ENCODE results near the gene GON7.
"Not testable (repeated sequence)": the region's sequence is repeated elsewhere in the genome, so short reads cannot be mapped to it uniquely, and the experiment has no call there.

GON7 gene

DNA sequence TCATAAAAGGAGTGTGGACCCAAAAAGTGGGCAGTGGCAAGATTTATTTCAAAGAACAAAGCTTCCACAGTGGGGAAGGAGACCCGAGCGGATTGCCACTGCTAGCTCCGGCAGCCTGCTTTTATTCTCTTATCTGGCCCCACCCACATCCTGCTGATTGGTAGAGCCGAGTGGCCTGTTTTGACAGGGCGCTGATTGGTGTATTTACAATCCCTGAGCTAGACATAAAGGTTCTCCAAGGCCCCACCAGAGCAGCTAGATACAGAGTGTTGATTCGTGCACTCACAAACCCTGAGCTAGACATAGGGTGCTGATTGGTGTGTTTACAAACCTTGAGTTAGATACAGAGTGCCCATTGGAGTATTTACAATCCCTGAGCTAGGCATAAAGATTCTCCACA, 37.2 kb downstream of the GON7 start:
- not testable (repeated sequence) for H3K4me1 ChIP-seq (ENCODE audit: control insufficient read depth, insufficient read depth, low read length); H3K36me3 ChIP-seq (ENCODE audit: insufficient read depth, low read length); H3K4me2 ChIP-seq (ENCODE audit: low read length); H3K27me3 ChIP-seq (ENCODE audit: control insufficient read depth, insufficient read depth, low read length); H3K9ac ChIP-seq (ENCODE audit: low read depth, low read length); H3K9me3 ChIP-seq (replicated peaks; ENCODE audit: low read length); H3K4me3 ChIP-seq (ENCODE audit: low read length)

DNA sequence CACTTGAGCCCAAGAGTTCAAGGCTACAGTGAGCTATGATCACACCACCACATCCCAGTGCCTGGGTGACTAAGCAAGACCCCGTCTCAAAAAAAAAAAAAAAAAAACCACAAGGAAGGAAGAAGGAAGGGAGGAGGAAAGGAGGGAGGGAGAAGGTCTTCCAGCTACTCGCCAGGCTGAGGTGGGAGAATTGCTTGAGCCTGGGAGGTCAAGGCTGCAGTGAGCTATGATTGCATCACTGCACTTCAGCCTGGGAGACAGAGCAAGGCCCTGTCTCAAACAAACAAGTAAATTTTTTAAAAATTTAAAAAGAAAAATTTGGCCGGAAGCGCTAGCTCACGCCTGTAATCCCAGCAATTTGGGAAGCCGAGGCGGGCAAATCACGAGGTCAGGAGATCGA, 38.3 kb downstream of the GON7 start:
- H3K4me3 ChIP-seq (ENCODE audit: low read length); H3K4me1 ChIP-seq (ENCODE audit: control insufficient read depth, insufficient read depth, low read length); H3K36me3 ChIP-seq (ENCODE audit: insufficient read depth, low read length); H3K4me2 ChIP-seq (ENCODE audit: low read length); H3K9ac ChIP-seq (ENCODE audit: low read depth, low read length); H3K27me3 ChIP-seq (ENCODE audit: control insufficient read depth, insufficient read depth, low read length); H3K9me3 ChIP-seq (replicated peaks; ENCODE audit: low read length): not testable (repeated sequence)

DNA sequence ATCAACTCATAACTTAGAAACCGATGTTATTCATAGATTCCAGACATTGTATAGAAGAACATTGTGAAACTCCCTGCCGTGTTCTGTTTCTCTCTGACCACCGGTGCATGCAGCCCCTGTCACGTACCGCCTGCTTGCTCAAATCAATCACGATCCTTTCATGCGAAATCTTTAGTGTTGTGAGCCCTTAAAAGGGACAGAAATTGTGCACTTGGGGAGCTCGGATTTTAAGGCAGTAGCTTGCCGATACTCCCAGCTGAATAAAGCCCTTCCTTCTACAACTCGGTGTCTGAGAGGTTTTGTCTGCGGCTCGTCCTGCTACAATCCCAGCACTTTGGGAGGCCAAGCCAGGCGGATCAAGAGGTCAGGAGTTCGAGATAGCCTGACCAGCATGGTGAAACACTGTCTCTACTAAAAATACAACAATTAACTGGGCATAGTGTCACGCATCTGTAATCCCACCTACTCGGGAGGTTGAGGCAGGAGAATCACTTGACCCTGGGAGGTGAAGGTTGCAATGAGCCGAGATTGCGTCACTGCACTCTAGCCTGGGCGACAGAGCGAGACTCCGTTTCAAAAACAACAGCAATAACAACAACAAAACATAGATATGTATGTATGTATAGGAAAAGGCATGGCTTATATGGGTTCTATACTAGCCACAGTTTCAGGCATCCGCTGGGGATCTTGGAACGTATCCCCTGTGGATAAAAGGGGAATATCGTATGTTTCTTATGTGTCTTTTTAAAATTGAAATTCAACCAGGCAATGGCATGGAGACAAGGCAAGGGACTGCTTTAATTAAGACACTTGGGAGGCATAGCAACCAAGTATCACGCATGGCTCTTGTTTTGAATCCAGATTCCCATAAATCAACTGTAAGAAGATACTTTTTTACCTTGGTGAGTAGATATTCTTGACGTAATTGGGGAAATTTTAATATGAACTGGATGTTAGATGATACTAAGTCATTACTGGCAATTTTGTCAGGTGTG, 41.3 kb downstream of the GON7 start:
- H3K4me1 ChIP-seq (ENCODE audit: control insufficient read depth, insufficient read depth, low read length); H3K27me3 ChIP-seq (ENCODE audit: control insufficient read depth, insufficient read depth, low read length); H3K4me3 ChIP-seq (ENCODE audit: low read length); H3K36me3 ChIP-seq (ENCODE audit: insufficient read depth, low read length); H3K4me2 ChIP-seq (ENCODE audit: low read length); H3K9me3 ChIP-seq (replicated peaks; ENCODE audit: low read length); H3K9ac ChIP-seq (ENCODE audit: low read depth, low read length): not testable (repeated sequence)

DNA sequence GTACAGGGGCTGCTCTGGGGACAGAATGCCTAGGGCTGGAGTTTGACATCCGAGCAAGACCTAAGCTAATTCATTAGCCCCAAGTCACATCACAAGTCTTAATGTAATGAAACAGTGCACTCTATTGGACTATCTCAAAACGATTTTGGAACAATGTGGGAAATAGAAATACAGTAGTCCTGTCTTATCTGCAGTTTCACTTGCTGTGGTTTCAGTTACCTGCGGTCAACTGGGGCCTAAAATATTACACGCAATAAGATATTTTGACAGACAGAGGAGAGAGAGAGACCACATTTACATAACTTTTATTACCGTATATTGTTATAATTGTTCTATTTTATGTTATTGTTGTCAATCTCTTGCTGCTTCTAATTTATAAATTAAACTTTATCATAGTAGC, 43.3 kb downstream of the GON7 start:
- Histone ChIP-seq H3K36me3 (ENCODE audit: insufficient read depth, low read length) (no peaks in the 10 kb centered on the region), H3K27me3 (ENCODE audit: control insufficient read depth, insufficient read depth, low read length) (peaks cover 5% of the 10 kb centered on the region), H3K9ac (ENCODE audit: low read depth, low read length) (no peak overlapping the region), H3K4me3 (ENCODE audit: low read length) (no peak overlapping the region), H3K9me3 (replicated peaks; ENCODE audit: low read length) (no peaks in the 10 kb centered on the region), H3K4me1 (ENCODE audit: control insufficient read depth, insufficient read depth, low read length) (no peaks in the 10 kb centered on the region), H3K4me2 (ENCODE audit: low read length) (no peak overlapping the region)

DNA sequence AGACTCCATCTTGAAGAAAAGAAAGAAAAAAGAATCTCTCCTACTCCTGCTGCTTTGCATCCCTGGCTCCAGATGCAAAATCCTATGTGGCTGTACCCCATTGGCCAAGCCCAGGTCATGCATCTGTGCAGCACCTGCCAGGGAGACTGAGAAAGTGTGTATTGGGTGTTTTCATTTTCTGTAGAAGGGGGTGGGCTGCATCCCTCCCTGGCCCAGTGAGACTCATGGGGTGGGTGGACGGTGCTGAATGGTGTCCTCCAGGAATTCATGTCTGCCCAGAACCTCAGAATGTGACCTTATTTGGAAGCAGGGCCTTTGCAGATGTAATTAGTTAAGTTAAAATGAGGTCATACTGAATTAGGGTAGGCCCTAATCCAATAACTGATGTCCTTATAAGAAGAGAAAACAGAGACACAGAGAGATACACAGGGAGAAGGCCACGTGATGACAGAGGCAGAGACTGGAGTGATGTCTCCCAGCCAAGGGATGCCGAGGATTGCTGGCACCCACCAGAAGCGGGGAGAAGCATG, 45.4 kb downstream of the GON7 start:
- peaks cover 9% of the 10 kb centered on the region for H3K27me3 ChIP-seq (ENCODE audit: control insufficient read depth, insufficient read depth, low read length)
- H3K4me3 ChIP-seq (ENCODE audit: low read length) = no peak overlapping the region
- H3K4me1 ChIP-seq (ENCODE audit: control insufficient read depth, insufficient read depth, low read length) = no peaks in the 10 kb centered on the region
- no peak overlapping the region for H3K9ac ChIP-seq (ENCODE audit: low read depth, low read length)
- H3K36me3 ChIP-seq (ENCODE audit: insufficient read depth, low read length) = no peaks in the 10 kb centered on the region
- no peaks in the 10 kb centered on the region for H3K9me3 ChIP-seq (replicated peaks; ENCODE audit: low read length)
- H3K4me2 ChIP-seq (ENCODE audit: low read length) = no peak overlapping the region

DNA sequence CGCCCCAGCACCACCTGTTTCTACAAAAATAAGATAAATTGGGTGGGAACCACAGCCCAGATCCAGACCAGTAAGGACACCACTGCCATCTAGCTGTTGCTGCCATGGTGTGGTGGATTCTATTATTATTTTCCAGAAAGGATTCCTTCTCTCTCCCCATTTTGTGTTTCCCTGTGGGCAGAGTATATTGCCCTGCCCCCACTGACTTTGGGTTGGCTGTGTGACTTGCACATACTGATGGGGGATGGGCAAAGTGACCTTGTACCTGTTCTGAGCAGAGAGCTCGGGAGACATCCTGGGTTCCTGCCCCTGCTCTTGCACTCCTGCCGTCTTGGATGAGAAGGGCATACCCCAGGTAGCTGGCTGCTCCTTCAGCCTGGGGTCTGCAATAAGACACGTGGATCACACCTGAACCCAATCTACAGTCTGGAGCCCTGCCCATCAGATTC, 46.5 kb downstream of the GON7 start:
- Histone ChIP-seq H3K4me1 (ENCODE audit: control insufficient read depth, insufficient read depth, low read length) (no peaks in the 10 kb centered on the region), H3K9me3 (replicated peaks; ENCODE audit: low read length) (no peaks in the 10 kb centered on the region), H3K36me3 (ENCODE audit: insufficient read depth, low read length) (no peaks in the 10 kb centered on the region), H3K27me3 (ENCODE audit: control insufficient read depth, insufficient read depth, low read length) (peaks cover 9% of the 10 kb centered on the region), H3K9ac (ENCODE audit: low read depth, low read length) (no peak overlapping the region), H3K4me2 (ENCODE audit: low read length) (no peak overlapping the region), H3K4me3 (ENCODE audit: low read length) (no peak overlapping the region)

DNA sequence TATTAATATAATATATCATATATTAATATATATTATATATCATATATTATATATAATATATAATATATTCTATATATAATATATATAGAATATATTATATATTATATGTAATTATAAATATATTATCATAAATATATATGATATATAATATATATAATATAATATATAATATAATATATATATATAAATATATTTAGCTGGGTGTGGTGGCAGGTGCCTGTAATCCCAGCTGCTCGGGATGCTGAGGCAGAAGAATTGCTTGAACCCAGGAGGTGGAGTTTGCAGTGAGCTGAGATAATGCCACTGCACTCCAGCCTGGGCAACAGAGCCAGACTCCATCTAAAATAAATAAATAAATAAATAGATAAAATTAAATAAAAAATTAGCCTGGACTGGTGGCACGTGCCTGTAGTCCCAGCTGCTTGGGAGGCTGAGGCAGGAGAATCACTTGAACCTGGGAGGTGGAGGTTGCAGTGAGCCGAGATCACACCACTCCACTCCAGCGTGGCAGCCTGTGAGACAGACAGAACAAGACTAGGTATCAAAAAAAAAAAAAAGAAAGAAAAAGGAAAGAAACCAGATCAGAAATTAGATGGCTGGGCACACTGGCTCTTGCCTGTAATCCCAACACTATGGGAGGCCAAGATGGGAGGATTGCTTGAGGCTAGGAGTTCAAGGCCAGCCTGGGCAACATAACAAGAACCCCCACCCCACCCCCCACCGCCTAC, 47.1 kb downstream of the GON7 start:
- H3K4me2 ChIP-seq (ENCODE audit: low read length); H3K9ac ChIP-seq (ENCODE audit: low read depth, low read length); H3K4me3 ChIP-seq (ENCODE audit: low read length); H3K27me3 ChIP-seq (ENCODE audit: control insufficient read depth, insufficient read depth, low read length); H3K36me3 ChIP-seq (ENCODE audit: insufficient read depth, low read length); H3K9me3 ChIP-seq (replicated peaks; ENCODE audit: low read length); H3K4me1 ChIP-seq (ENCODE audit: control insufficient read depth, insufficient read depth, low read length): not testable (repeated sequence)

DNA sequence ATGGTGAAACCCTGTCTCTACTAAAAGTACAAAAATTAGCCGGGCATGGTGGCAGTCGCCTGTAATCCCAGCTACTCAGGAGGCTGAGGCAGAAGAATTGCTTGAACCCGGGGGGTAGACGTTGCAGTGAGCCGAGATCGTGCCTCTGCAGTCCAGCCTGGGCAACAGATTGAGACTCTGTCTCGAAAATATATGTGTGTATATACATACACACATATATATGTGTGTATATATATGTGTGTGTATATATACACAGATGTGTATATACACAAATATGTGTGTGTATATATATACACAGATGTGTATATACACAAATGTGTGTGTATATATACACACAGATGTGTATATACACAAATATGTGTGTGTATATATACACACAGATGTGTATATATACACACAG, 48.5 kb downstream of the GON7 start:
- H3K27me3 ChIP-seq (ENCODE audit: control insufficient read depth, insufficient read depth, low read length); H3K9me3 ChIP-seq (replicated peaks; ENCODE audit: low read length); H3K4me2 ChIP-seq (ENCODE audit: low read length); H3K9ac ChIP-seq (ENCODE audit: low read depth, low read length); H3K36me3 ChIP-seq (ENCODE audit: insufficient read depth, low read length); H3K4me1 ChIP-seq (ENCODE audit: control insufficient read depth, insufficient read depth, low read length); H3K4me3 ChIP-seq (ENCODE audit: low read length): not testable (repeated sequence)

DNA sequence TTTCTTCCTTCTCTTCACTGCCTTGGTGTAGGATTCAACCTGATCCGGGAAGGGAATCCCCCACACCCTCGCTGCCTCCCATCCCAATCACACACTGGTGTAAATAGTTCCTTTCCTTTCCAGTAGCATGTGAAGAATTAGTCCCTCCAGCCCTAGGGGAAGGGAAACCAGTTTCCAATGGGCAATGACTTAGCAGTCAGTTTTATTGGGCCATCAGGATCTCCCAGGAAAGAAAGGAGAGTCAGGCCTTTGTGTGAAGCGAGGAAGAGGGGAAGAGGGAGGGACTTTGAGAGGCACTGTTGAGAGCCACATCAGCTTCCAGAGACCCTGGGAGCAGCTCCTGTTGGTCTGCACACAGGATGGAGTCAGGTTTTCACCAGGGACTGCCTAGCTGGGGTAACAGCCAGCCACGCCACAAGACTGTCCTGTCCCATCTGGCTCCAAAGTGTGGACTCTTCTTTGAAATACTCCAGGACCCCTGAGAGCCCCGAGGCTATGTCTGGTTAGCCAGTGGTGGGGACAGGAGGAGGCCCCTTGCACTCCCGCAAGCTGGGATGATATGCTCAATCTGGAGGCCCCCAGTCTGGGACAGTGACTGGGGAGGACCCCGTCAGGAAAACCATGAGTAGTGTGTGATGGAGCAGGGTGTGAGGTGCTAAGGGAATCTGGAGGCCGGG, 50.0 kb downstream of the GON7 start:
- Histone ChIP-seq H3K9me3 (replicated peaks; ENCODE audit: low read length) (no peaks in the 10 kb centered on the region), H3K4me2 (ENCODE audit: low read length) (no peak overlapping the region), H3K4me1 (ENCODE audit: control insufficient read depth, insufficient read depth, low read length) (no peaks in the 10 kb centered on the region), H3K27me3 (ENCODE audit: control insufficient read depth, insufficient read depth, low read length) (peaks cover 9% of the 10 kb centered on the region), H3K9ac (ENCODE audit: low read depth, low read length) (no peak overlapping the region), H3K36me3 (ENCODE audit: insufficient read depth, low read length) (no peaks in the 10 kb centered on the region), H3K4me3 (ENCODE audit: low read length) (no peak overlapping the region)

DNA sequence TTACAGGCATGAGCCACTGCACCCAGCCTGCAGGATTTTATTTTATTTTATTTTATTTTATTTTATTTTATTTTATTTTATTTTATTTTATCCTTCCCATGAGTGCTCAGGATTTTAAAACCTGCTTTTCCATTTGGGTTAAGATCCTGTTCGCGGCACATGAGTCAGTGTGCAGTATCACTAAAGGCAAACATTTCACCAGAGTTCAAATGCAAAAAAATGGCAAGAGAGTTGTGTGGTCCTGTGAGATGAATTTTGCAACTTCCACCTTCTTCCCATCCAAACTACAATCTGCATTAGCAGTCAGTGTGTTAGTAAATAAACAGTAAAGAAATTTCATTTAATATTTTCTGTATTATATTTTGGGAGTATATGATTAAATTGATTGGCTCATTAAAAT, 51.2 kb downstream of the GON7 start:
- peaks cover 6% of the 10 kb centered on the region for H3K27me3 ChIP-seq (ENCODE audit: control insufficient read depth, insufficient read depth, low read length)
- no peak overlapping the region for H3K4me3 ChIP-seq (ENCODE audit: low read length)
- H3K9ac ChIP-seq (ENCODE audit: low read depth, low read length) = no peak overlapping the region
- H3K9me3 ChIP-seq (replicated peaks; ENCODE audit: low read length) = no peaks in the 10 kb centered on the region
- no peaks in the 10 kb centered on the region for H3K4me1 ChIP-seq (ENCODE audit: control insufficient read depth, insufficient read depth, low read length)
- no peaks in the 10 kb centered on the region for H3K36me3 ChIP-seq (ENCODE audit: insufficient read depth, low read length)
- no peak overlapping the region for H3K4me2 ChIP-seq (ENCODE audit: low read length)

DNA sequence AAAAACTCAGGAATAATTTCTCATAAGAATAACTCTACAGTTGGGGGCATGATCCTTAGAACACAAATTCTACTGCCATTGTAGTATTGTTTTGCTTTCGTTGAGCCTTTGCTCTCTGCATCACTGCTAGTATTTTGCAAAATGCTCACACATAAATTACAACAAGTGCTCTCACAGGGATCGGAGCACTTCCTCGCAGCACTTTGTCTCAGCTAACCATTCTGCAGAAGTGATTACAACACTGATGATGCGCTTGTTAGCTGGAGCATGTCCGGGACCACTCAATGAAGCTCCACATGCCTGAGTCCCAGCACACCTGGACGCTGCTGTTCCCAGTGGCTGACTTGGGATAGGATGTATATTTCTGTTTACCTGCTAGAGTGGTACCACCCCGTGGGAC, 53.7 kb downstream of the GON7 start:
- H3K27me3 ChIP-seq (ENCODE audit: control insufficient read depth, insufficient read depth, low read length) = peaks cover 16% of the 10 kb centered on the region
- no peak overlapping the region for H3K4me2 ChIP-seq (ENCODE audit: low read length)
- no peaks in the 10 kb centered on the region for H3K4me1 ChIP-seq (ENCODE audit: control insufficient read depth, insufficient read depth, low read length)
- H3K36me3 ChIP-seq (ENCODE audit: insufficient read depth, low read length) = no peaks in the 10 kb centered on the region
- H3K4me3 ChIP-seq (ENCODE audit: low read length) = no peak overlapping the region
- H3K9ac ChIP-seq (ENCODE audit: low read depth, low read length) = no peak overlapping the region
- H3K9me3 ChIP-seq (replicated peaks; ENCODE audit: low read length) = no peaks in the 10 kb centered on the region

All from skeletal muscle satellite cell (primary cell).